Measurements from ENCODE around the gene LEKR1. TPM values are rescaled to one million over a fixed set of nuclear protein-coding genes. Genes with fewer than 3 reads are reported as not detected.

The LEKR1 gene
- total and polyA plus RNA-seq, 2 of the 13 experiments (the other 11 are each of a cell fraction or from before 2014, with no cell fraction given): 0.49 to 1.5 TPM

- TF ChIP-seq THAP9 (CRISPR knock-in tag; IDR thresholded peaks at IDR 0.05; ENCODE audit: borderline replicate concordance): peak; percentile 39; the same call in 1 of the 2 replicates
- peak; percentile 73 for TF ChIP-seq ZNF687 (CRISPR knock-in tag; IDR thresholded peaks at IDR 0.05)
- TF ChIP-seq GLMP (CRISPR knock-in tag; IDR thresholded peaks at IDR 0.05; ENCODE audit: borderline replicate concordance): no peak
- TF ChIP-seq JUNB (CRISPR knock-in tag; IDR thresholded peaks at IDR 0.05; ENCODE audit: borderline replicate concordance): no peak
- no peak for TF ChIP-seq STAT6 (CRISPR knock-in tag; IDR thresholded peaks at IDR 0.05; ENCODE audit: borderline replicate concordance)
- peak; percentile 41; the same call in 1 of the 2 replicates for TF ChIP-seq RARA (CRISPR knock-in tag; IDR thresholded peaks at IDR 0.05)
- 0 out of 2 replicates have a peak, but pooled peaks have one; percentile 30 for TF ChIP-seq HOMEZ (CRISPR knock-in tag; IDR thresholded peaks at IDR 0.05; ENCODE audit: low read depth)
- 0 out of 2 replicates have a peak, but pooled peaks have one; percentile 45 for TF ChIP-seq ZNF263 (CRISPR knock-in tag; IDR thresholded peaks at IDR 0.05)
- TF ChIP-seq FOXC1 (CRISPR knock-in tag; IDR thresholded peaks at IDR 0.05; ENCODE audit: borderline replicate concordance): peak; percentile 67; the same call in 1 of the 2 replicates
- TF ChIP-seq ZNF580 (CRISPR knock-in tag; IDR thresholded peaks at IDR 0.05; ENCODE audit: borderline replicate concordance, low read depth): peak; percentile 63; the same call in 1 of the 2 replicates
- no peak for TF ChIP-seq NFATC3 (CRISPR knock-in tag; IDR thresholded peaks at IDR 0.05)
- TF ChIP-seq RAD21 (CRISPR knock-in tag; IDR thresholded peaks at IDR 0.05): peak; percentile 96
These were observed 255.6 kb downstream of the LEKR1 start (continued) for GRCh38 chr3:157081626-157082210.
